Fibroblast of mammary gland (primary cell): Measurements from ENCODE around the gene METTL21C.

ENCODE experiments used
- DNase-seq: peaks from one replicate; pipeline ENCODE4 v3.0.0-alpha.2; 2010; ENCODE audit warnings: low read depth
- H3K4me3 ChIP-seq: 2 replicates; pipeline ENCODE4 v1.5.1; 2011; ENCODE audit warnings: low read depth, mild to moderate bottlenecking, low read length, moderate library complexity; ENCODE audit not compliant: control insufficient read depth
- TF ChIP-seq, protein P1 (sequence below): conservative IDR thresholded peaks from 2 replicates; pipeline ENCODE4 v1.5.1; 2011; ENCODE audit warnings: low read depth, low read length, inconsistent platforms; ENCODE audit not compliant: control insufficient read depth, insufficient read depth

Gene METTL21C

GRCh38 chr13:102675115-102675514, 19.7 kb downstream of the METTL21C start:
- H3K4me3 ChIP-seq = no peak overlapping the region
- DNase-seq = no peak
- TF ChIP-seq, protein P1, sequence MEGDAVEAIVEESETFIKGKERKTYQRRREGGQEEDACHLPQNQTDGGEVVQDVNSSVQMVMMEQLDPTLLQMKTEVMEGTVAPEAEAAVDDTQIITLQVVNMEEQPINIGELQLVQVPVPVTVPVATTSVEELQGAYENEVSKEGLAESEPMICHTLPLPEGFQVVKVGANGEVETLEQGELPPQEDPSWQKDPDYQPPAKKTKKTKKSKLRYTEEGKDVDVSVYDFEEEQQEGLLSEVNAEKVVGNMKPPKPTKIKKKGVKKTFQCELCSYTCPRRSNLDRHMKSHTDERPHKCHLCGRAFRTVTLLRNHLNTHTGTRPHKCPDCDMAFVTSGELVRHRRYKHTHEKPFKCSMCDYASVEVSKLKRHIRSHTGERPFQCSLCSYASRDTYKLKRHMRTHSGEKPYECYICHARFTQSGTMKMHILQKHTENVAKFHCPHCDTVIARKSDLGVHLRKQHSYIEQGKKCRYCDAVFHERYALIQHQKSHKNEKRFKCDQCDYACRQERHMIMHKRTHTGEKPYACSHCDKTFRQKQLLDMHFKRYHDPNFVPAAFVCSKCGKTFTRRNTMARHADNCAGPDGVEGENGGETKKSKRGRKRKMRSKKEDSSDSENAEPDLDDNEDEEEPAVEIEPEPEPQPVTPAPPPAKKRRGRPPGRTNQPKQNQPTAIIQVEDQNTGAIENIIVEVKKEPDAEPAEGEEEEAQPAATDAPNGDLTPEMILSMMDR = no peak

DNA sequence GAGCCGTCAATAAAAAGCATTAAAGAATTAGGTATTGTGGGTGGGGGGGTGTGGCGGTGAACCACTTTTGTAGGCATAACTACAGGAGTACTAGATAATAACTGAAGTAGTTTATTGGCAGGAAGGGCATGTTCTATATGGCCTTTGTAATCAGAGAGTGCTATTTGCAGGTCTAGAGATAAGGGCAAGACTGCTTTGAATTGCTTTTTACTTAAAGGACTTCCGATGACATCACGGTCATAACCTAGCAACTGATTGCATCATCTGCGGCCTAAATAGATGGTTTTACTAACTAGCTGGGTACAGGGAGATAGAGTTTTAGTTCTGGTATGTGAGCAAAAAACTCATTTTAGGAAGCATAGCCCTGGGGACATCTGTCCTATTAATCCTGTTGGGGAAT, 24.7 kb downstream of the METTL21C start:
- H3K4me3 ChIP-seq = no peak overlapping the region
- DNase-seq = no peak
- TF ChIP-seq, protein P1 = no peak

- no peak for DNase-seq
- TF ChIP-seq, protein P1 = no peak
- H3K4me3 ChIP-seq = no peak overlapping the region
These were observed 26.9 kb downstream of the METTL21C start for GRCh38 chr13:102667911-102668310.

- H3K4me3 ChIP-seq = no peak overlapping the region
- no peak for DNase-seq
- TF ChIP-seq, protein P1 = no peak
These were observed 27.8 kb downstream of the METTL21C start for GRCh38 chr13:102667023-102667422.

GRCh38 chr13:102659168-102659713, 35.6 kb downstream of the METTL21C start:
- no peak overlapping the region for H3K4me3 ChIP-seq
- TF ChIP-seq, protein P1 = no peak
- DNase-seq = no peak

- peak; percentile 25 for DNase-seq
- no peak overlapping the region for H3K4me3 ChIP-seq
- TF ChIP-seq, protein P1 = no peak
These were observed 36.2 kb downstream of the METTL21C start for GRCh38 chr13:102658660-102659059.

GRCh38 chr13:102657630-102658029, 37.2 kb downstream of the METTL21C start:
- DNase-seq = peak; percentile 9
- no peak overlapping the region for H3K4me3 ChIP-seq
- TF ChIP-seq, protein P1 = peak; percentile 42
